Osteocyte (in vitro differentiated cells): ENCODE results near the gene FAXDC2. TPM values are rescaled to one million over a fixed set of nuclear protein-coding genes. Genes with fewer than 3 reads are reported as not detected.

Experiments
- DNase-seq: peaks from one replicate; pipeline ENCODE4 v3.0.0; 2021; ENCODE audit warnings: mixed read lengths; ENCODE audit not compliant: unreplicated experiment; ENCODE audit errors: extremely low spot score
- H3K27ac Mint-ChIP-seq: one replicate; pipeline ENCODE4 v1.8.0; 2021; ENCODE audit warnings: mild to moderate bottlenecking, mixed read lengths; ENCODE audit not compliant: unreplicated experiment
- H3K27me3 Mint-ChIP-seq: one replicate; pipeline ENCODE4 v1.8.0; 2021; ENCODE audit warnings: mixed read lengths; ENCODE audit not compliant: unreplicated experiment
- H3K36me3 Mint-ChIP-seq: one replicate; pipeline ENCODE4 v1.8.0; 2021; ENCODE audit warnings: mixed read lengths; ENCODE audit not compliant: unreplicated experiment
- H3K4me1 Mint-ChIP-seq: one replicate; pipeline ENCODE4 v1.8.0; 2021; ENCODE audit warnings: mixed read lengths; ENCODE audit not compliant: unreplicated experiment
- H3K4me3 Mint-ChIP-seq: one replicate; pipeline ENCODE4 v1.8.0; 2021; ENCODE audit warnings: mild to moderate bottlenecking, moderate library complexity, mixed read lengths; ENCODE audit not compliant: unreplicated experiment
- H3K9me3 Mint-ChIP-seq: one replicate; pipeline ENCODE4 v1.8.0; 2021; ENCODE audit warnings: mixed read lengths; ENCODE audit not compliant: unreplicated experiment
- CTCF ChIP-seq: fragments of 200-600 bp; sonication (generic); IDR thresholded peaks from 2 replicates; pipeline ENCODE4 v1.5.0; 2021; ENCODE audit warnings: antibody characterized with exemption, mild to moderate bottlenecking, moderate library complexity
- total RNA-seq: library from RNA; stranded (reverse); gene quantifications from 2 replicates; pipeline ENCODE4 v1.2.1, GENCODE V29; 2021

The FAXDC2 gene
- total RNA-seq, 1 donor from 2014 or later, result 25.7 TPM

- TF ChIP-seq CTCF, result no peak
- Mint-ChIP-seq H3K27me3 (no peaks in the 10 kb centered on the region), H3K36me3 (peaks cover 14% of the 10 kb centered on the region), H3K27ac (no peak overlapping the region), H3K4me1 (peaks cover 4% of the 10 kb centered on the region), H3K9me3 (no peaks in the 10 kb centered on the region), H3K4me3 (no peak overlapping the region)
- DNase-seq, result no peak
Observed at GRCh38 chr5:154842689-154843530, 7.5 kb downstream of the FAXDC2 start.

GRCh38 chr5:154841273-154841661 is 9.1 kb downstream of the FAXDC2 start:
- DNase-seq, result no peak
- Mint-ChIP-seq H3K9me3 (no peaks in the 10 kb centered on the region), H3K27ac (no peak overlapping the region)

GRCh38 chr5:154840435-154841272 is 9.7 kb downstream of the FAXDC2 start:
- Mint-ChIP-seq H3K27me3 (no peaks in the 10 kb centered on the region), H3K9me3 (no peaks in the 10 kb centered on the region), H3K4me1 (peaks cover 6% of the 10 kb centered on the region), H3K4me3 (no peak overlapping the region), H3K27ac (no peak overlapping the region), H3K36me3 (peaks cover 24% of the 10 kb centered on the region)
- TF ChIP-seq CTCF, result no peak
- no peak for DNase-seq

More at GRCh38 chr5:154841273-154841661, 9.1 kb downstream of the FAXDC2 start:
- no peak overlapping the region for H3K4me3 Mint-ChIP-seq
- no peaks in the 10 kb centered on the region for H3K27me3 Mint-ChIP-seq
- no peak for TF ChIP-seq CTCF
- peaks cover 24% of the 10 kb centered on the region for H3K36me3 Mint-ChIP-seq
- peaks cover under 1% of the 10 kb centered on the region for H3K4me1 Mint-ChIP-seq

- H3K4me3 Mint-ChIP-seq, result no peak overlapping the region
- H3K4me1 Mint-ChIP-seq, result peaks cover 13% of the 10 kb centered on the region
- no peaks in the 10 kb centered on the region for H3K27me3 Mint-ChIP-seq
- H3K36me3 Mint-ChIP-seq, result peaks cover 14% of the 10 kb centered on the region
- DNase-seq, result no peak
- no peaks in the 10 kb centered on the region for H3K9me3 Mint-ChIP-seq
- TF ChIP-seq CTCF, result no peak
- H3K27ac Mint-ChIP-seq, result no peak overlapping the region
Observed at GRCh38 chr5:154837009-154837901, 13.1 kb downstream of the FAXDC2 start.
